HG02610 (cell line): ENCODE data around the gene SLC10A7.

Source experiments
- ATAC-seq: cut with Tn5 transposase; IDR thresholded peaks from one replicate; pipeline ENCODE4 v1.9.1; 2021; ENCODE audit warnings: mild to moderate bottlenecking, moderate library complexity; ENCODE audit not compliant: unreplicated experiment

Gene SLC10A7

GRCh38 chr4:146495269-146495668 lies 26.5 kb downstream of the SLC10A7 start:
- ATAC-seq: no peak

GRCh38 chr4:146494143-146494542 lies 27.6 kb downstream of the SLC10A7 start:
- no peak for ATAC-seq

- ATAC-seq: no peak
Observed at GRCh38 chr4:146490106-146490505, 31.6 kb downstream of the SLC10A7 start.

DNA sequence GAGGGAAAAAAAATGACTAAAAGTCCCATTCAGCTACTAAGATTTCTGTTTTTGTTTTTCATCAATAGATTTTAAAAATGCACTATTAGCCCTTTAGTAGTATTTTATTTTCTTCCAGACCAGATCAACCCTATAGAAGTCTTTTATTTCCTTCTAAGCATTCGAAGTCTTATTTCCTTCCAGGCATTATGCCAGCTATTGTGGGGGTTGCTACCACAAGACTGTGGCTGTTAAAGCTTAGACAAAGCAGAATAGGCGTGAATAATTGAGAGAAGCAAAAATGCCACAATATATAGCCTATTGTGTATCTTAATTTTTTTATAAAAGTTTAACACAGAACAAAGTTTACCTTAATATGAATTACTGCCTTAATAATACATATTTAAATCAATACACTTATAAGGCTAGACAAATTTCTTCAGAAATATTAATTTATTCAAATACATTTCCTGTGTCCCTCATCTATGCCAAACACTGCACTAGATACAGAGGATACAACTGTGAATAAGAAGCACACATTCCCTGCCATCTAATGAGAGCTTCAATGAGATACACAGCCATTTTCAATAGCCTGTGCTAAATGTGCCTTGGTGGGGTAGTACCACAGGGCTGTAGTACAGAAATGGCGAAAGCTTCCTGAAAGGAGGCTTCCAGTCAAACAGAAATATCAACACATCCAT lies 33.1 kb downstream of the SLC10A7 start:
- no peak for ATAC-seq

- ATAC-seq: peak; percentile 79
Observed at GRCh38 chr4:146486565-146486964, 35.2 kb downstream of the SLC10A7 start.

GRCh38 chr4:146485968-146486367 lies 35.8 kb downstream of the SLC10A7 start:
- ATAC-seq: peak; percentile 80

- no peak for ATAC-seq
Observed at GRCh38 chr4:146482788-146483187, 39.0 kb downstream of the SLC10A7 start.

DNA sequence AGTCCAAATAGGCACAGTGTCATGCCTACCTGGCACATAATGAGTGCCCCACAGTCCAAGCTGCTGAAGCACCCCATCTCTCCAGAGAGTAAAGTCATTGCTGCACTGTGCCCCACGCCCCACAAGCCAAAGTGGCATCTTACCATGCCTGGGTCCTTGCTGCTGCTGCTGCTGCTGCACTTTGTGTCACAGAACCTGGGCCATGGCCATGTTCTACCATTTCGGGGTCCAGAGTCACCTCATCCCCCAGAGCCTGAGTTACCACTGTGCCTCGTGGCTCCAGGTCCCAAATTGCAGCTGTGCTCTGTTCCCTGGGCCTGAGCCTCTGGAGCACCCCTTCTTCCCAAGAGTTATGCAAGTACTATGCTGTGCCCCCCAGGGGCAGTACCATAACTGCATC lies 40.5 kb downstream of the SLC10A7 start:
- no peak for ATAC-seq

DNA sequence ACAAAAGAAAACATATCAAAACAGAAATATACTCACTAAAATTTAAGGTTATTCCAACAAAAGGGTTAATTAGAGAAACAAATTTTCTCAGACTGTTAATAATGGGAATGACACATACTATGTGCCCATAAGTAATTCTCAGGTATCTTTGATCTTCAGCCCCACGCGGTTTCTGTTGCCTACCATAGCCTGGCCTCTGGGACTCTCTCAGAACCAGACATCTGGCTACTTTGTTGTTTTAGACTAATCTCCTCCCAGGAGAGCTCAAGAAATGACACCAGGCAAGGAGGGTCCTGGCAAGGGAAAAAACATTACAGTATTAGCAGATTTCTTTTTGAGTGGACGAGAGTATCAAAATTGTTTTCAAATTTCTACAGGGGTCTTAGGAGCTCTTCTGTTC lies 43.7 kb downstream of the SLC10A7 start:
- ATAC-seq: peak; percentile 83

DNA sequence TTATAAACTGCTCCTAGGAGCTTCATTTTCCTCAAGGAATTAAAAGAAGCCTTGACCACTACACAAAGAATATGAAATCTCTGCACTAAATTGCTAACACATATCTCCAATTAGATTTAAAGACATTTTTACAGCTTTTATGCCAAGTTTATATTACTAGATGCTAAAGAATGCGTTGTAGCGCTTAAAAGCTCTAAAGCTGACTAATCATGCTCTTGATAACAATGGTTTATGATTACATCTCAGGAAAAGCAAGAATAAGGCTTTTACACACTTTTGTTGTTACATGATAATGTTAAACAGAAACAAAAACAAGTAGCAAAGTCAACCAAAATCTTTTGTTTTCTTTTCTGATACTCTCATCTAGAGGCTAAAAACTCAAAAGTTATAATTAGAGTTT lies 44.7 kb downstream of the SLC10A7 start:
- ATAC-seq: no peak

DNA sequence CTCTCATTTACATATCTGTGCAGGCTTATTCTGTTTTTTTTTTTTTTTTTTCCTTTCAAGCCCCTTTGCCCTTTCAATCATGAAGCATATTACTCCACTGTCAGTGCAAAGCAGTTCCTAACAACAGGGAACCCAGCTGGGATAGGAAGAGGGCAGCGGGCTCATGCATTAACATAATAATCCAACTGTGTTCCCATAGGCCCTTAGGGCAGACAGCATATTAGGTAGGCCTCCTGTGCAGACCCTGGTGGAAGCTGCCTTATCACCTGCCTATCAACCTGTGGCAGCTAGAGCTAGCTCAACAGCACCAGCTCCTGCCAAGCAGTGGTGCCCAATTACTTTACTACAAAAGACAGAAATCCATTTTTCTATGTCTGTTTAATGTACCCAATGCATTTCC lies 49.3 kb downstream of the SLC10A7 start:
- ATAC-seq: no peak

GRCh38 chr4:146470604-146471003 lies 51.1 kb downstream of the SLC10A7 start:
- no peak for ATAC-seq

- ATAC-seq: no peak
Observed at GRCh38 chr4:146469022-146469421, 52.7 kb downstream of the SLC10A7 start.

DNA sequence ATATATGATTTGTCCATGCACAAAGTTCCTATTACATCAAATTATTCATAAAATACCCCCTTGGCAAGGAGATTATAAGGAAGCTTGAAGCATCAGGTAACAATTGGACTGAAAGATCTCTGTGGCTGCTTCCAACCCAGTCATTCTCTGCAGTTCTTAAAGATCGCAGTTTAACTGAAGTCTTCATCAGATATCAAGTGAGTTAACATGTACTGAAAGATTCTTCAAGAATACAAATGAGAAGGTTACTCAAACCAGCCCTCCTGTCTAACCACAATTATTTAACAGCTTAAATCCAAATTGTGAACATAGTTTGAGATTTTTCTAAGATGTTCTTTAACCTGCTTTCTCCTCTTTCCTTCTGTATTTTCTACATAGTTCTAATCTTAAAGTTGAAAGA lies 56.1 kb downstream of the SLC10A7 start:
- peak; percentile 53 for ATAC-seq

DNA sequence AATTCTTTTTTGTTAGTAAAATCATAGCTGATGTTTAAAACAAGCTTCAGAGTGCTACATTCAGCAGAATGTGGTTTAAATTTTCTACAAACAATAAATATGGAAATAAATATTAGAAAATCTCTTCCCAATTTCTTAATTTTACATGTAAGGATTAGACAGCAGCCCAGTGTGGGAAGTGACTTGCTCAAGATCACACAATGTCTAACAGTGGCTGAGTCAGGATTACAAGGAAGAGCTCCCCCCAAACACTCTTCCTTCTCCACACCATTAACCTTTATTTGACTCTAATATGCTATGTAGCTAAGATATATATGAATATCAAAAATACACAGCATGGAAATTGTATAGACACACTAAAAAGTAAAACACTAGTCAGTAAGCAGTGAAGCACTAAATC lies 59.5 kb downstream of the SLC10A7 start:
- ATAC-seq: no peak

GRCh38 chr4:146458594-146458993 lies 63.1 kb downstream of the SLC10A7 start:
- ATAC-seq: peak; percentile 95

DNA sequence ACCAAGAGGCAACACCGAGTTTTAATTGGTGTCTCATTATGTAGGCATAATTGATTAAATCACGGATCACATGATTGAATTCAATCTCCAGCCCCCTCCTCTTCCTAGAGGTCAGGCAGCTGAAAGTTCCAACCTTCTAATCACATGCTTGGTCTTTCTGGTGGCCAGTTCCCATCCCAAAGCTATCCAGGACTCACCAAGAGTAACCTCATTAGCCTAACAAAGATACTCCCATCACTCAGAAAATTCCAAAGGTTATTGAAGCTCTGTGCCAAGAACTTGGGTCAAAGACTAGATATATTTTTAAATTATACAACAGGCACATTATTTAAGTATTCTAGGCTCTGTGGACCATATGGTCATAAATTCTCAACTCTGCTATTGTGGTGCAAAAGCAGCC lies 65.1 kb downstream of the SLC10A7 start:
- ATAC-seq: no peak

- ATAC-seq: no peak
Observed at GRCh38 chr4:146453181-146453807, 68.4 kb downstream of the SLC10A7 start.

- peak; percentile 90 for ATAC-seq
Observed at GRCh38 chr4:146450524-146450923, 71.2 kb downstream of the SLC10A7 start.

- no peak for ATAC-seq
Observed at GRCh38 chr4:146446555-146446954, 75.2 kb downstream of the SLC10A7 start.

DNA sequence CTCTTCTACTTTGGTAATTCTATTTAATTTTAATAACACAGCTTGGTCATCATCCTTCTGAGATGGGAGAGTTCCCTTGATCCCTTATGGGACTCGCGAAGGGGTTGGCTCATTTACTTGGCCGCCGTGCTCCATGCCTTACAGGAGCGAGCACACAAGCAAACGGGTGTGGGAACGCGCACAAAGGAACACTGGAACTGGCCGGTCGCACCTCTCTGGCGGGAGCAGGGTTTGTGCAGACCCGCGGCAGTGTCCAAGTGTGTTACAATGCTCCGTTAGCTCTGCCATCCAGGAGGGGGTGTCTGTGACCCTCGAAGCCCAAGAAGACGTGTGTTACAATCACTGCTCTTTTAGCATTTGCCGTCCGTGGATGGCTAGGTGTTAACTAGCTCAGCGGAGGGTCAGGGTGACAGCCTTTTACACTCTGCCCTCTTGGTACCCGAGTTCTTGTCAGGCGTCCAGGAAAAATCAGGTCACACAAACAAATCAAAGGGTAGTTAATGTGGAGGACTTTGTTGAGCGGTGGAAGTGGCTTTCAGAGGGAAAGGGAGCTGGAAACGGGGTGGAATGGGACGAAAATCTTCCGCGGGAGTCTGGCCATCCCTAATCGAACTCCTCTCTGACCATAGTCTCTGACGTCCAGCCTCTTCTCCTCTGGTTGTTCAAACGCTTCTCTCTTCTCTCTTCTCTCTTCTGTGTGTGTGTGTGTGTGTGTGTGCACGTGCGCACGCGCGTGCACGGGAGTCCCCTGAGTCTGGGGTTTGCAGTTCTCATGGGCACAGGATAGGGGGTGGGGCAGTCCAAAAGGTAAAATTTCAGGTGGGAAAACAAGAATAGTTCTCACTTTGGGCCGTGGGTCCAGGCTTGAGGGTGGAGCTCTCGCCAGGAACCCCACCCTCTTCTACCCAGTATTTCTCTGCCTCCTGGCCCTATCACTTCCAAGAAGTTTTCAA lies 76.3 kb downstream of the SLC10A7 start:
- ATAC-seq: no peak

DNA sequence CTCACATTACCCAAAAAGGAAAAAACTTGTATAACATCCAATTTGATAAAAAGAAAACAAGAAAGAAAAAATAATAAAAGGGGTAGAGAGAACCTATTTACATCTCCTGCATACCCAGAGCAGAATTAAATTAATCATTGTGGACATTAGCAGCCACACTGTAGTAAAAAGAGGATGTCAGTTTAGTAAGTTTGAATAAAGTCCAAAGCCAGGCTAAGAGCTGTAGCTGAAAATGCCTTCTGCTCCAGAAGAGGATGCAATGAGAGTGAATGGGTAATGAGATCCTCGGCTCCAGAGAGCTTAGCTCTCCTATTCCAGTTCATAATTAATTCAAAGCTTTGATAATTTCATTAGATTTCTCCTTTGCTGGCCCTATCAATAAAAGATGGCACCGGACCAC lies 78.2 kb downstream of the SLC10A7 start:
- ATAC-seq: no peak
